H9 (cell line): ENCODE measurements around the gene RBM23. TPM values are rescaled to one million over a fixed set of nuclear protein-coding genes. Genes with fewer than 3 reads are reported as not detected.
A peak's percentile ranks its signal among the peaks of the same experiment; 100 is the strongest.

Experiments used
- DNase-seq: peaks from one replicate; pipeline ENCODE4 v3.0.0-alpha.2; 2017
- H2AFZ ChIP-seq: one replicate; pipeline ENCODE4 v1.6.1; 2013; ENCODE audit warnings: mild to moderate bottlenecking, low read length, control low read depth, moderate library complexity
- H2AK5ac ChIP-seq: 2 replicates; pipeline ENCODE4 v1.6.1; 2013; ENCODE audit warnings: low read length, control low read depth, mixed read lengths; ENCODE audit not compliant: insufficient read length
- H2BK120ac ChIP-seq: one replicate; pipeline ENCODE4 v1.6.1; 2013; ENCODE audit warnings: low read depth, mild to moderate bottlenecking, low read length, control low read depth, inconsistent platforms; ENCODE audit not compliant: poor library complexity, severe bottlenecking
- H2BK12ac ChIP-seq: 2 replicates; pipeline ENCODE4 v1.6.1; 2013; ENCODE audit warnings: low read length, control low read depth, mixed read lengths, low read depth; ENCODE audit not compliant: insufficient read length
- H2BK15ac ChIP-seq: 2 replicates; pipeline ENCODE4 v1.6.1; 2013; ENCODE audit warnings: low read depth, low read length, control low read depth
- H2BK20ac ChIP-seq: one replicate; pipeline ENCODE4 v1.6.1; 2013; ENCODE audit warnings: low read depth, mild to moderate bottlenecking, low read length, control low read depth, inconsistent platforms; ENCODE audit not compliant: poor library complexity, severe bottlenecking
- H2BK5ac ChIP-seq: 2 replicates; pipeline ENCODE4 v1.6.1; 2013; ENCODE audit warnings: low read length, control low read depth, mixed read lengths; ENCODE audit not compliant: insufficient read length
- H3K14ac ChIP-seq: 2 replicates; pipeline ENCODE4 v1.6.1; 2013; ENCODE audit warnings: low read length, control low read depth; ENCODE audit not compliant: insufficient read depth
- H3K18ac ChIP-seq: 2 replicates; pipeline ENCODE4 v1.6.1; 2013; ENCODE audit warnings: low read depth, mild to moderate bottlenecking, mixed read lengths, low read length, control low read depth; ENCODE audit not compliant: insufficient read length
- H3K23ac ChIP-seq: 2 replicates; pipeline ENCODE4 v1.6.1; 2013; ENCODE audit warnings: low read length, control low read depth, mixed read lengths, low read depth; ENCODE audit not compliant: insufficient read length
- H3K23me2 ChIP-seq: 2 replicates; pipeline ENCODE4 v1.6.1; 2013; ENCODE audit warnings: low read depth, mild to moderate bottlenecking, mixed read lengths, low read length, control low read depth; ENCODE audit not compliant: insufficient read length, poor library complexity, severe bottlenecking
- H3K27ac ChIP-seq: 2 replicates; pipeline ENCODE4 v1.5.1; 2013; ENCODE audit warnings: low read length, control low read depth, mixed read lengths, low read depth; ENCODE audit not compliant: insufficient read length
- H3K27me3 ChIP-seq: 2 replicates; pipeline ENCODE4 v1.6.1; 2013; ENCODE audit warnings: low read length, control low read depth, inconsistent platforms; ENCODE audit not compliant: insufficient read depth
- H3K4ac ChIP-seq: 2 replicates; pipeline ENCODE4 v1.6.1; 2013; ENCODE audit warnings: low read depth, mild to moderate bottlenecking, control low read depth, inconsistent platforms, low read length, moderate library complexity
- H3K4me1 ChIP-seq: 2 replicates; pipeline ENCODE4 v1.6.1; 2013; ENCODE audit warnings: low read length, control low read depth, inconsistent platforms; ENCODE audit not compliant: insufficient read depth
- H3K4me2 ChIP-seq: 2 replicates; pipeline ENCODE4 v1.6.1; 2013; ENCODE audit warnings: low read length, control low read depth, mixed read lengths; ENCODE audit not compliant: insufficient read length, insufficient read depth
- H3K56ac ChIP-seq: 2 replicates; pipeline ENCODE4 v1.6.1; 2013; ENCODE audit warnings: low read depth, mild to moderate bottlenecking, mixed read lengths, low read length, control low read depth; ENCODE audit not compliant: insufficient read length
- H3K79me1 ChIP-seq: 2 replicates; pipeline ENCODE4 v1.6.1; 2013; ENCODE audit warnings: low read depth, mild to moderate bottlenecking, moderate library complexity, low read length, control low read depth, inconsistent platforms; ENCODE audit not compliant: insufficient read depth, poor library complexity, severe bottlenecking
- H3K79me2 ChIP-seq: 2 replicates; pipeline ENCODE4 v1.6.1; 2013; ENCODE audit warnings: low read length, control low read depth, inconsistent platforms; ENCODE audit not compliant: insufficient read depth
- H3K9ac ChIP-seq: 2 replicates; pipeline ENCODE4 v1.6.1; 2013; ENCODE audit warnings: low read length, control low read depth, mixed read lengths; ENCODE audit not compliant: insufficient read length; ENCODE audit errors: extremely low read depth
- H3K9me3 ChIP-seq: one replicate; pipeline ENCODE4 v1.6.1; 2013; ENCODE audit warnings: low read depth, low read length, inconsistent platforms; ENCODE audit not compliant: control insufficient read depth
- H3T11ph ChIP-seq: one replicate; pipeline ENCODE4 v1.6.1; 2013; ENCODE audit warnings: mild to moderate bottlenecking, low read length, control low read depth, inconsistent platforms
- H4K20me1 ChIP-seq: one replicate; pipeline ENCODE4 v1.6.1; 2013; ENCODE audit not compliant: control insufficient read depth, insufficient read length, insufficient read depth
- H4K5ac ChIP-seq: 2 replicates; pipeline ENCODE4 v1.6.1; 2013; ENCODE audit warnings: low read depth, mild to moderate bottlenecking, mixed read lengths, low read length, control low read depth; ENCODE audit not compliant: insufficient read length
- H4K8ac ChIP-seq: replicated peaks from 2 replicates; pipeline ENCODE4 v1.6.1; 2013; ENCODE audit warnings: low read length, control low read depth, mixed read lengths, low read depth; ENCODE audit not compliant: insufficient read length
- H4K91ac ChIP-seq: 2 replicates; pipeline ENCODE4 v1.6.1; 2013; ENCODE audit warnings: low read depth, mild to moderate bottlenecking, moderate library complexity, mixed read lengths, low read length, control low read depth; ENCODE audit not compliant: insufficient read length
- H3K27ac Mint-ChIP-seq, 3 experiments: 2 replicates in 2 of 3; 3 replicates in 1 of 3; pipeline ENCODE4 v1.8.0; 2020 to 2021; ENCODE audit warnings: mixed read lengths in 3 of 3, mild to moderate bottlenecking in 1 of 3, moderate library complexity in 1 of 3
- H3K27me3 Mint-ChIP-seq: 2 replicates; pipeline ENCODE4 v1.8.0; 2021; ENCODE audit warnings: low read depth, mild to moderate bottlenecking, moderate library complexity, mixed read lengths
- H3K36me3 Mint-ChIP-seq, 3 experiments: 2 replicates in 2 of 3; 3 replicates in 1 of 3; pipeline ENCODE4 v1.8.0; 2020 to 2021; ENCODE audit warnings: low read depth in 3 of 3, mixed read lengths in 3 of 3; ENCODE audit not compliant: insufficient read depth in 1 of 3
- H3K4me1 Mint-ChIP-seq, 2 experiments: 2 replicates each; pipeline ENCODE4 v1.8.0; 2020; ENCODE audit warnings: mixed read lengths in 2 of 2
- H3K4me3 Mint-ChIP-seq, 2 experiments: 2 replicates in 1 of 2; 3 replicates in 1 of 2; pipeline ENCODE4 v1.8.0; 2020 to 2021; ENCODE audit warnings: mild to moderate bottlenecking in 2 of 2, mixed read lengths in 2 of 2, moderate library complexity in 1 of 2
- H3K9me3 Mint-ChIP-seq, 2 experiments: 2 replicates in 1 of 2; 3 replicates in 1 of 2; pipeline ENCODE4 v1.8.0; 2020; ENCODE audit warnings: mild to moderate bottlenecking in 2 of 2, mixed read lengths in 2 of 2, moderate library complexity in 1 of 2
- CTCF ChIP-seq: fragments of 200-600 bp; sonication (generic); conservative IDR thresholded peaks from 3 replicates; pipeline ENCODE4 v1.8.0; 2021; ENCODE audit warnings: antibody characterized with exemption, mild to moderate bottlenecking
- WGBS: extraction: QIAGEN DNeasy Blood & Tissue Kit; methylation state at CpG from one replicate; pipeline ENCODE4 v1.1.7; 2013; ENCODE audit warnings: missing lambda C conversion rate, low lambda C conversion rate, mixed read lengths; ENCODE audit not compliant: insufficient read length; ENCODE audit errors: extremely low coverage; 5-methylcytosine and 5-hydroxymethylcytosine counted together
- total RNA-seq: library from RNA; stranded (reverse); gene quantifications from 2 replicates; pipeline ENCODE4 v1.2.1, GENCODE V29; 2021

RBM23 gene
- total RNA-seq, 1 experiment from 2014 or later: 79.0 TPM

GRCh38 chr14:22846811-22847307 is 72.1 kb downstream of the RBM23 start:
- Histone ChIP-seq H3T11ph (no peak overlapping the region), H3K9ac (no peak overlapping the region), H4K8ac (no peak overlapping the region), H2BK12ac (no peak overlapping the region), H3K79me2 (no peaks in the 10 kb centered on the region), H4K5ac (no peak overlapping the region), H3K27ac (no peak overlapping the region), H3K23ac (no peak overlapping the region), H3K23me2 (no peaks in the 10 kb centered on the region), H3K56ac (no peak overlapping the region), H3K18ac (no peak overlapping the region), H3K27me3 (no peaks in the 10 kb centered on the region), H2BK20ac (no peak overlapping the region), H3K9me3 (no peaks in the 10 kb centered on the region), H3K4me1 (peaks cover 2% of the 10 kb centered on the region; the same call in 1 of the 2 replicates), H3K4me2 (no peak overlapping the region), H2BK120ac (no peak overlapping the region), H2AK5ac (no peak overlapping the region), H2BK15ac (no peak overlapping the region), H3K14ac (no peak overlapping the region), H2AFZ (no peak overlapping the region), H3K79me1 (no peaks in the 10 kb centered on the region), H3K4ac (no peak overlapping the region), H2BK5ac (no peak overlapping the region), H4K20me1 (no peaks in the 10 kb centered on the region), H4K91ac (no peak overlapping the region)
- WGBS: no CpG with 5 or more reads among the region's 11 CpGs
- TF ChIP-seq CTCF: no peak
- no peaks in the 10 kb centered on the region; the same call in 1 of the 2 replicates for H3K27me3 Mint-ChIP-seq
- DNase-seq: no peak
- peaks cover 23 to 28% of the 10 kb centered on the region in 2 experiments for H3K4me1 Mint-ChIP-seq
- no peak overlapping the region for H3K4me3 Mint-ChIP-seq
- peaks cover 14 to 46% (median 45%) of the 10 kb centered on the region in 3 experiments for H3K36me3 Mint-ChIP-seq
- H3K9me3 Mint-ChIP-seq: no peaks in the 10 kb centered on the region
- peak overlapping the region in 2 of 3 experiments; percentile 31 to 57; a peak in 2 of 7 replicates for H3K27ac Mint-ChIP-seq
